K562 (cell line): ENCODE results near the gene MT1E. TPM values are rescaled to one million over a fixed set of nuclear protein-coding genes. Genes with fewer than 3 reads are reported as not detected.
A peak's percentile ranks its signal among the peaks of the same experiment; 100 is the strongest.

Experiments
- CBFA2T3 ChIP-seq: fragments of 450-650 bp; IDR thresholded peaks from 2 replicates; pipeline ENCODE4 v1.6.1; 2017
- CHD4 ChIP-seq: fragments of 200-600 bp; sonication (generic); IDR thresholded peaks from 3 replicates; pipeline ENCODE4 v1.6.1; 2012; ENCODE audit warnings: low read depth, mild to moderate bottlenecking, mixed read lengths, low read length, inconsistent platforms; ENCODE audit not compliant: insufficient read depth, insufficient replicate concordance, poor library complexity, severe bottlenecking
- ERF ChIP-seq: fragments of 450-650 bp; formaldehyde crosslinking; IDR thresholded peaks from 2 replicates; pipeline ENCODE4 v1.4.0; 2020; ENCODE audit warnings: mild to moderate bottlenecking, mixed read lengths
- HMGN3 ChIP-seq: IDR thresholded peaks from 2 replicates; pipeline ENCODE4 v1.6.1; 2011; ENCODE audit warnings: borderline replicate concordance, low read depth, mild to moderate bottlenecking, mixed read lengths, low read length; ENCODE audit not compliant: insufficient read length; ENCODE audit errors: extremely low read depth
- KDM2B ChIP-seq: fragments of 250-450 bp; sonication (Bioruptor Pico); IDR thresholded peaks from 2 replicates; pipeline ENCODE4 v1.8.0; 2021; ENCODE audit warnings: mild to moderate bottlenecking, moderate library complexity
- MAFK ChIP-seq: IDR thresholded peaks from 2 replicates; pipeline ENCODE4 v1.6.1; 2011; ENCODE audit warnings: low read length, improper control_type of control experiment
- MYNN ChIP-seq, 2 experiments: sonication (generic); formaldehyde crosslinking in 1 of 2; IDR thresholded peaks; 2 replicates each; pipeline versions ENCODE4 v1.5.0 to v1.6.1; 2016 to 2020; ENCODE audit warnings: antibody characterized with exemption in 1 of 2, missing genetic modification reagents in 1 of 2
- NELFE ChIP-seq: IDR thresholded peaks from 2 replicates; pipeline ENCODE4 v1.6.1; 2011; ENCODE audit warnings: mild to moderate bottlenecking; ENCODE audit not compliant: insufficient read depth, insufficient read length
- NEUROD1 ChIP-seq: fragments of 150-350 bp; IDR thresholded peaks from 2 replicates; pipeline ENCODE4 v1.6.1; 2014; ENCODE audit warnings: borderline replicate concordance, low read length, low read depth; ENCODE audit not compliant: partially characterized antibody
- NFE2 ChIP-seq: IDR thresholded peaks from 2 replicates; pipeline ENCODE4 v1.6.1; 2014; ENCODE audit warnings: antibody characterized with exemption, low read depth
- PML ChIP-seq: IDR thresholded peaks from 2 replicates; pipeline ENCODE4 v1.6.1; 2012; ENCODE audit warnings: low read length, inconsistent platforms
- POLR2A ChIP-seq: fragments of 450-650 bp; conservative IDR thresholded peaks from 2 replicates; pipeline ENCODE4 v1.6.1; 2016
- PRPF4 ChIP-seq: fragments of 200-400 bp; formaldehyde crosslinking; IDR thresholded peaks from one replicate; pipeline ENCODE4 v1.6.1; 2017; ENCODE audit warnings: low read length, low read depth, mild to moderate bottlenecking; ENCODE audit not compliant: insufficient read depth, poor library complexity, severe bottlenecking
- PYGO2 ChIP-seq: fragments of 450-650 bp; IDR thresholded peaks from 2 replicates; pipeline ENCODE4 v1.6.1; 2016; ENCODE audit warnings: mild to moderate bottlenecking, missing genetic modification characterization, moderate library complexity, missing compliant biosample characterization
- TAF1 ChIP-seq: IDR thresholded peaks from 2 replicates; pipeline ENCODE4 v1.6.1; 2011; ENCODE audit warnings: mild to moderate bottlenecking, low read length, moderate library complexity; ENCODE audit not compliant: insufficient read depth, control insufficient read depth, severe bottlenecking; ENCODE audit errors: extremely low read depth
- ZEB2 ChIP-seq: fragments of 450-650 bp; IDR thresholded peaks from 2 replicates; pipeline ENCODE4 v1.6.1; 2016
- ZNF354B ChIP-seq: fragments of 250-450 bp; sonication (Bioruptor Pico); IDR thresholded peaks from 2 replicates; pipeline ENCODE4 v1.4.0; 2020
- ZNF431 ChIP-seq: sonication (generic); formaldehyde crosslinking; IDR thresholded peaks from 2 replicates; pipeline ENCODE4 v1.8.0; 2022; ENCODE audit warnings: mild to moderate bottlenecking, missing genetic modification reagents
- ZNF507 ChIP-seq: conservative IDR thresholded peaks from 2 replicates; pipeline ENCODE4 v1.6.1; 2017; ENCODE audit warnings: missing genetic modification characterization, missing compliant biosample characterization
- ZNF75A ChIP-seq: fragments of 450-650 bp; formaldehyde crosslinking; IDR thresholded peaks from 2 replicates; pipeline ENCODE4 v1.4.0; 2020; ENCODE audit warnings: mild to moderate bottlenecking
- polyA plus RNA-seq, 8 experiments: library from polyadenylated mRNA; depleted of rRNA in 4 of 8; stranded (reverse) in 5 of 8; unstranded in 3 of 8; fragments of >200 nt; fragmentation: Nextera tagmentation in 2 of 8; fragmentation: Illumina TruSeq in 1 of 8; extraction: Ambion mirVana in 2 of 8; extraction: Trizol in 1 of 8; gene quantifications; 2 replicates each; pipeline versions ENCODE4 v1.2.1 to v1.2.3, GENCODE V29; 2011 to 2014; ENCODE audit warnings: inconsistent platforms in 1 of 8, missing spikeins in 1 of 8
- total RNA-seq, 7 experiments: library from RNA; depleted of rRNA in 6 of 7; stranded (reverse); fragments of >200 nt in 6 of 7; fragmentation: Illumina TruSeq in 2 of 7; extraction: Trizol in 2 of 7; gene quantifications; 2 replicates each; pipeline versions ENCODE4 v1.2.1 to v1.2.3, GENCODE V29; 2011 to 2021; ENCODE audit warnings: low replicate concordance in 1 of 7
- TF ChIP-seq, protein P1 (sequence below): sonication (generic); formaldehyde crosslinking; IDR thresholded peaks from 2 replicates; pipeline ENCODE4 v1.8.0; 2022; ENCODE audit warnings: missing genetic modification reagents, mild to moderate bottlenecking, moderate library complexity, borderline replicate concordance
- TF ChIP-seq, protein P2 (sequence below): fragments of 250-450 bp; sonication (Bioruptor Pico); IDR thresholded peaks from 2 replicates; pipeline ENCODE4 v1.6.1; 2021; ENCODE audit warnings: mild to moderate bottlenecking
- TF ChIP-seq, protein P3 (sequence below): fragments of 450-650 bp; IDR thresholded peaks from 2 replicates; pipeline ENCODE4 v1.6.1; 2014; ENCODE audit warnings: low read depth, mild to moderate bottlenecking, moderate library complexity, borderline replicate concordance
- TF ChIP-seq, protein P4 (sequence below), 3 experiments: IDR thresholded peaks in 2 of 3; conservative IDR thresholded peaks in 1 of 3; 2 replicates each; pipeline ENCODE4 v1.5.1; 2011 to 2012; ENCODE audit warnings: low read length in 3 of 3, mild to moderate bottlenecking in 3 of 3, control low read depth in 2 of 3, improper control_type of control experiment in 1 of 3, inconsistent platforms in 1 of 3, low read depth in 1 of 3, mixed read lengths in 1 of 3, moderate library complexity in 1 of 3; ENCODE audit not compliant: insufficient read depth in 2 of 3

MT1E gene
- total and polyA plus RNA-seq, 9 of the 15 experiments (the other 6 are each of a cell fraction or from before 2014, with no cell fraction given) = 0.29 to 0.81 (median 0.46) TPM; not detected in 3

DNA sequence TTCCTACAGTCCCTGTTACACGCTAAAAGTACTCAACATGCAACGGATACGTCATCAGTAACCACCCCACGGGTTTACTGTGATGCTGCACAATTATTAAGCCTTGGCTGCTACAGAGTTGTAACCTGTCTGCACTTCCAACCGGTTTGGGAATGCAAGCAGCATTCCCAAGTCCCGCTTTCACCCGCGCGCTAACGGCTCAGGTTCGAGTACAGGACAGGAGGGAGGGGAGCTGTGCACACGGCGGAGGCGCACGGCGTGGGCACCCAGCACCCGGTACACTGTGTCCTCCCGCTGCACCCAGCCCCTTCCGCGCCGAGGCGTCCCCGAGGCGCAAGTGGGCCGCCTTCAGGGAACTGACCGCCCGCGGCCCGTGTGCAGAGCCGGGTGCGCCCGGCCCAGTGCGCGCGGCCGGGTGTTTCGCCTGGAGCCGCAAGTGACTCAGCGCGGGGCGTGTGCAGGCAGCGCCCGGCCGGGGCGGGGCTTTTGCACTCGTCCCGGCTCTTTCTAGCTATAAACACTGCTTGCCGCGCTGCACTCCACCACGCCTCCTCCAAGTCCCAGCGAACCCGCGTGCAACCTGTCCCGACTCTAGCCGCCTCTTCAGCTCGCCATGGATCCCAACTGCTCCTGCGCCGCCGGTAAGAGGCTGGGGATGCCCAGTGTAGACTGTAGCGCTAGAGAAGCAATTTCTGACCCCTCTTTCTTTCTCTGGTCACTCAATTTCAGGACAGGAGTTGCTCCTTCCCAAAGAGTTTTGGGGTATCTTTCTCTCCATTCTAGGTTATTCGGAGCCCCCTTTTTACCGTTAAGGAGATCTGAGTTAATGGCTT lies 17.3 kb upstream of the MT1E start, which contains the start of gene MT2A (continued):
- TF ChIP-seq PML = 0 out of 2 replicates have a peak, but pooled peaks have one; percentile 22
- TF ChIP-seq NELFE = no peak
- TF ChIP-seq ZEB2 = no peak
- peak; percentile 7 for TF ChIP-seq NEUROD1
- peak; percentile 82 for TF ChIP-seq POLR2A
- peak; percentile 84 for TF ChIP-seq ERF (CRISPR knock-in tag)
- TF ChIP-seq, protein P1, sequence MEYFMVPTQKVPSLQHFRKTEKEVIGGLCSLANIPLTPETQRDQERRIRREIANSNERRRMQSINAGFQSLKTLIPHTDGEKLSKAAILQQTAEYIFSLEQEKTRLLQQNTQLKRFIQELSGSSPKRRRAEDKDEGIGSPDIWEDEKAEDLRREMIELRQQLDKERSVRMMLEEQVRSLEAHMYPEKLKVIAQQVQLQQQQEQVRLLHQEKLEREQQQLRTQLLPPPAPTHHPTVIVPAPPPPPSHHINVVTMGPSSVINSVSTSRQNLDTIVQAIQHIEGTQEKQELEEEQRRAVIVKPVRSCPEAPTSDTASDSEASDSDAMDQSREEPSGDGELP (CRISPR knock-in tag) = peak; percentile 73; the same call in 1 of the 2 replicates
- no peak for TF ChIP-seq CHD4
- TF ChIP-seq PRPF4 = no peak
- TF ChIP-seq, protein P2, sequence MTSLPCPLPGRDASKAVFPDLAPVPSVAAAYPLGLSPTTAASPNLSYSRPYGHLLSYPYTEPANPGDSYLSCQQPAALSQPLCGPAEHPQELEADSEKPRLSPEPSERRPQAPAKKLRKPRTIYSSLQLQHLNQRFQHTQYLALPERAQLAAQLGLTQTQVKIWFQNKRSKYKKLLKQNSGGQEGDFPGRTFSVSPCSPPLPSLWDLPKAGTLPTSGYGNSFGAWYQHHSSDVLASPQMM (CRISPR knock-in tag) = no peak
- TF ChIP-seq TAF1 = peak; percentile 67
- TF ChIP-seq NFE2 = peak; percentile 87
- TF ChIP-seq ZNF507 = no peak
- TF ChIP-seq HMGN3 = peak; percentile 94
- no peak for TF ChIP-seq PYGO2 (tag)
- TF ChIP-seq ZNF431 (CRISPR knock-in tag) = no peak
- TF ChIP-seq ZNF354B (CRISPR knock-in tag) = no peak
- peak; percentile 18; the same call in 1 of the 2 replicates for TF ChIP-seq MAFK
- TF ChIP-seq, protein P3, sequence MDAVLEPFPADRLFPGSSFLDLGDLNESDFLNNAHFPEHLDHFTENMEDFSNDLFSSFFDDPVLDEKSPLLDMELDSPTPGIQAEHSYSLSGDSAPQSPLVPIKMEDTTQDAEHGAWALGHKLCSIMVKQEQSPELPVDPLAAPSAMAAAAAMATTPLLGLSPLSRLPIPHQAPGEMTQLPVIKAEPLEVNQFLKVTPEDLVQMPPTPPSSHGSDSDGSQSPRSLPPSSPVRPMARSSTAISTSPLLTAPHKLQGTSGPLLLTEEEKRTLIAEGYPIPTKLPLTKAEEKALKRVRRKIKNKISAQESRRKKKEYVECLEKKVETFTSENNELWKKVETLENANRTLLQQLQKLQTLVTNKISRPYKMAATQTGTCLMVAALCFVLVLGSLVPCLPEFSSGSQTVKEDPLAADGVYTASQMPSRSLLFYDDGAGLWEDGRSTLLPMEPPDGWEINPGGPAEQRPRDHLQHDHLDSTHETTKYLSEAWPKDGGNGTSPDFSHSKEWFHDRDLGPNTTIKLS = no peak
- TF ChIP-seq, protein P4, sequence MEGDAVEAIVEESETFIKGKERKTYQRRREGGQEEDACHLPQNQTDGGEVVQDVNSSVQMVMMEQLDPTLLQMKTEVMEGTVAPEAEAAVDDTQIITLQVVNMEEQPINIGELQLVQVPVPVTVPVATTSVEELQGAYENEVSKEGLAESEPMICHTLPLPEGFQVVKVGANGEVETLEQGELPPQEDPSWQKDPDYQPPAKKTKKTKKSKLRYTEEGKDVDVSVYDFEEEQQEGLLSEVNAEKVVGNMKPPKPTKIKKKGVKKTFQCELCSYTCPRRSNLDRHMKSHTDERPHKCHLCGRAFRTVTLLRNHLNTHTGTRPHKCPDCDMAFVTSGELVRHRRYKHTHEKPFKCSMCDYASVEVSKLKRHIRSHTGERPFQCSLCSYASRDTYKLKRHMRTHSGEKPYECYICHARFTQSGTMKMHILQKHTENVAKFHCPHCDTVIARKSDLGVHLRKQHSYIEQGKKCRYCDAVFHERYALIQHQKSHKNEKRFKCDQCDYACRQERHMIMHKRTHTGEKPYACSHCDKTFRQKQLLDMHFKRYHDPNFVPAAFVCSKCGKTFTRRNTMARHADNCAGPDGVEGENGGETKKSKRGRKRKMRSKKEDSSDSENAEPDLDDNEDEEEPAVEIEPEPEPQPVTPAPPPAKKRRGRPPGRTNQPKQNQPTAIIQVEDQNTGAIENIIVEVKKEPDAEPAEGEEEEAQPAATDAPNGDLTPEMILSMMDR (IDR thresholded peaks at IDR 0.05 in 2 of 3, conservative IDR thresholded peaks at IDR 0.05 in 1 of 3; ENCODE audit: insufficient read depth in 2 of 3, low read depth in 1 of 3, low read length in 3 of 3) = no peak
- peak; percentile 28; the same call in 1 of the 2 replicates for TF ChIP-seq ZNF75A (CRISPR knock-in tag)
- TF ChIP-seq CBFA2T3 = peak; percentile 14; the same call in 1 of the 2 replicates
- TF ChIP-seq KDM2B (CRISPR knock-in tag) = no peak
- TF ChIP-seq MYNN (IDR thresholded peaks at IDR 0.05) = no peak
- TF ChIP-seq MYNN (CRISPR knock-in tag; IDR thresholded peaks at IDR 0.05) = no peak
